AG04449 (cell line): ENCODE results near the gene IL17RB.

Experiments
- CTCF ChIA-PET: fragments of 350-600 bp; formaldehyde crosslinking; extraction: SDS; loops from one replicate; lab custom pipeline; 2021; ENCODE audit warnings: antibody characterized with exemption; lab: Yijun Ruan, JAX
- POLR2A ChIA-PET: fragments of 400-600, 350-600 bp; formaldehyde crosslinking; extraction: SDS; loops from one replicate; lab custom pipeline; 2020; ENCODE audit warnings: antibody characterized with exemption, inconsistent platforms; lab: Yijun Ruan, JAX
- DNase-seq: peaks from one replicate; pipeline ENCODE4 v3.0.0-alpha.2; 2010; ENCODE audit warnings: low read depth, low spot score
- H3K4me3 ChIP-seq: 2 replicates; pipeline ENCODE4 v1.5.1; 2011; ENCODE audit warnings: low read depth, mild to moderate bottlenecking, control low read depth, low read length
- TF ChIP-seq, protein P1 (sequence below): IDR thresholded peaks from one replicate; pipeline ENCODE4 v1.5.1; 2011; ENCODE audit warnings: mild to moderate bottlenecking, moderate library complexity, low read length, control low read depth, inconsistent platforms; ENCODE audit not compliant: insufficient read depth; ENCODE audit errors: missing control alignments

Gene IL17RB

DNA sequence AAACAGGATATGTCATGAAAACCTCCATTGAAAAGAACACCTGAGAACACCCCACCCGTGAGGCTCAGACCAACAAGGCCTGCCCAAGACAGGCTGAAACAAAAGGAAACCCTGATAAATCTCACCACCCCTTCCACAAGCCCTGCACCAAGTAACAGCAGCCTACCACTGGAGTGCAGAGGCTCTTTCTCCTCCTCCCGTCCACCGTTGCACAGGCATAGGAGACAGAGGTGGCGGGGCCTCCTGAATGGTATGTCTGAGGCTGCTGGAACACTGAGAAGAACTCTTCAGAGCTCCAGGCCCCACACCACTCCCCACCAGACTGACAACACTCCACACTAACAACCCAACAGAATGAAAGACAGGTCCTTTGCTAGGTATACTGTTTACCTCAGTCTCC is 21.6 kb upstream of the IL17RB start:
- CTCF ChIA-PET = no interaction called here
- POLR2A ChIA-PET = no interaction called here
- no peak for DNase-seq
- TF ChIP-seq, protein P1, sequence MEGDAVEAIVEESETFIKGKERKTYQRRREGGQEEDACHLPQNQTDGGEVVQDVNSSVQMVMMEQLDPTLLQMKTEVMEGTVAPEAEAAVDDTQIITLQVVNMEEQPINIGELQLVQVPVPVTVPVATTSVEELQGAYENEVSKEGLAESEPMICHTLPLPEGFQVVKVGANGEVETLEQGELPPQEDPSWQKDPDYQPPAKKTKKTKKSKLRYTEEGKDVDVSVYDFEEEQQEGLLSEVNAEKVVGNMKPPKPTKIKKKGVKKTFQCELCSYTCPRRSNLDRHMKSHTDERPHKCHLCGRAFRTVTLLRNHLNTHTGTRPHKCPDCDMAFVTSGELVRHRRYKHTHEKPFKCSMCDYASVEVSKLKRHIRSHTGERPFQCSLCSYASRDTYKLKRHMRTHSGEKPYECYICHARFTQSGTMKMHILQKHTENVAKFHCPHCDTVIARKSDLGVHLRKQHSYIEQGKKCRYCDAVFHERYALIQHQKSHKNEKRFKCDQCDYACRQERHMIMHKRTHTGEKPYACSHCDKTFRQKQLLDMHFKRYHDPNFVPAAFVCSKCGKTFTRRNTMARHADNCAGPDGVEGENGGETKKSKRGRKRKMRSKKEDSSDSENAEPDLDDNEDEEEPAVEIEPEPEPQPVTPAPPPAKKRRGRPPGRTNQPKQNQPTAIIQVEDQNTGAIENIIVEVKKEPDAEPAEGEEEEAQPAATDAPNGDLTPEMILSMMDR = no peak
- no peak overlapping the region for H3K4me3 ChIP-seq

DNA sequence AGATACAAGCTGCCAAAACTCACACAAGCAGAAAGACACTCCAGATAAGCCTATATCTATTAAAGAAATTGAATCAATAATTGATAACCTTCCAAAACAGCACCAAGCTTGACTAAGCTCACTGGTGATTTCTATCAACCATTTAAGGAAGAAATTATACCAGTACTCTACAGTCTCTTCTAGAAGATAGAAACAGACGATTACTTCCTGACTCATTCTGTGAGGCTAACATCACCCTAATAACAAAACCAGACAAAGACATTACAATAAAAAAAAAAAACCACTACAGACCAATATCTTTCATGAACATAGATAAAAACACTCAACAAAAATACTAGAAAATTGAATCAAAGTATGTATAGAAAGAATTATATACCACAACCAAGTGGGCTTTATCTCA is 20.3 kb upstream of the IL17RB start:
- ChIA-PET CTCF (no interaction called here), POLR2A (no interaction called here)

DNA sequence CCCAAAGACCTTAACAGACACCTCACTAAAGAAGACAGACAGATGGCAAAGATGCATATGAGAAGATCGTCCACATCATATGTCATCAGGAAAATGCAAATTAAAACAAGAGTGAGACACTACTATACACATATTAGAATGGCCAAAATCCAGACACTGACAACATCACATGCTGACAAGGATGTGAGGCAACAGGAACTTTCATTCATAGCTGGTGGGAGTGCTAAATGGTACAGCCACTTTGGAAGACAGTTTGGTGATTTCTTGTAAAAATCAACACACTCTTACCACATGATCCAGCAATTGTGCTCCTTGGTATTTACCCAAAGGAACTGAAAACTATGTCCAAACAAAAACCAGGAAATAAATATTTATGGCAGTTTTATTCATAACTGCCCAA is 17.8 kb upstream of the IL17RB start:
- TF ChIP-seq, protein P1 = no peak
- ChIA-PET CTCF (no interaction called here), POLR2A (no interaction called here)
- H3K4me3 ChIP-seq = no peak overlapping the region
- DNase-seq = no peak

More for the DNA sequence above, 20.3 kb upstream of the IL17RB start:
- H3K4me3 ChIP-seq = no peak overlapping the region
- DNase-seq = no peak
- TF ChIP-seq, protein P1 = no peak

DNA sequence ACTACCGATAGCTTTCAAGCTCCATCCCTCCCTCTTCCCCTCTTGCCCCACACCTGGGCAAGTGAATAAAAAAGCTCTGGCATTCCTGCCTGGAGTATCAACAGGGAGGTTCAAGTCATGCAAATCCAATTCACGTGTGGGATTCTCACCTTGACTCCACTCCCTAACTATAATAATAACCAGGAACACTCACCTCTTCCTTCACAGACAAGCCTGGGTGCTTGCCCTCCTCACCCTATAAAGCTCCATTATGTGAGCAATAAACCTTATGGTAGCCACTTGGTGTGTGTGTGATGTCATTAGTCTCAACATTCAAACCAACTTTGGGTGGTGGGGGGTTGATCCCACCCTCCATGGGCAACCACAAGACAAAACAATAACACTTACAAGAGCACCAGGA is 16.8 kb upstream of the IL17RB start:
- TF ChIP-seq, protein P1 = no peak
- POLR2A ChIA-PET = no interaction called here
- CTCF ChIA-PET = no interaction called here
- no peak for DNase-seq
- no peak overlapping the region for H3K4me3 ChIP-seq

DNA sequence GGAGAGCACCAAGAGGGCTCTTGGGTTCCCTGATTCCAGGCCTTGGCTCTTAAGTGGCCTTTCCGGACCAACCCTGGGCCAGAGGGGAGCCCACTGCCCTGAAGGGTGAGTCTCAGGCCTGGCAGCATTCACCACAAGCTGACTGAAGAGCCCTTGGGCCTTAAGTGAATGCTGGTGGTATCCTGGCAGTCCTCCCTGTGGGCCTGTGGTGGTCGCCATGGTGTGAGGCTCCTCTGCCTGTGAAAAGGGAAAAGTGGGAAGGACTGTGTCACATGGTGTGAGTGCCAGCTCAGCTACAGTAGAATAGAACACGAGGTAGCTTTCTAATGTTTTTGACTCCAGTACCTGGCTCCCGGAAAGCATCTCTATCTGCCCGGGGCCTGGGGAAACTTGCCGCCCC is 15.4 kb upstream of the IL17RB start:
- TF ChIP-seq, protein P1 = no peak
- DNase-seq = no peak
- ChIA-PET CTCF (no interaction called here), POLR2A (no interaction called here)
- no peak overlapping the region for H3K4me3 ChIP-seq

DNA sequence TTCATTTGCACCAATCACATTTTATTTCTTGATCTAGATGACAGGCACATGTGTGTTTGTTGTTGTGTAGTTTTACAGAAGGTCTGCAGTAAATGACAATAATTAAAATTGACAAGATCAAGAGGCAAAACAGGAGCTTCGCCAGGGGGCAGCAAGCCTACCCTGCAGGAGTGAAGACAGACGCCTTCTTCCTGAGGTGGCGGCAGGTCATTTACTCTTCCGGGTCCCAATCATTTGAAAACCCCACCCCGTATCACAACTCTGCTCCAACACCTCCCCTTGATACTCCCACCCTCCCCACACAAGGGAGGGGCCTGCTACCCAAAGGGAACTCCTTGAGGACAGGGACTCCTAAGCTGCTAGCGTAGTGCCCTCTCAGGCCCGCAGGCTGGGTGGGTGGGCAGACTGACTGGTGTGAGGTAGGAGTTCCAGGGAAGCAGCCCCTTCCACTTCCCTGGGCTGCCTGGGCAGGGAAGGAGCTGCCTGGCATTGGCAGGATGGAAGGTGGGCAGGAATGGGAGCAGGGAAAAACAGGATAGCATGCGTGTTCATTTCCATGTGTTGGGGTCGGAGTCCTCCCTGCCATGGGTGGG is 13.2 kb upstream of the IL17RB start:
- DNase-seq = no peak
- TF ChIP-seq, protein P1 = no peak
- ChIA-PET POLR2A (no interaction called here), CTCF (no interaction called here)
- H3K4me3 ChIP-seq = no peak overlapping the region
